Astrocyte of the cerebellum (primary cell): ENCODE results near the gene C4A.
"Not testable (repeated sequence)": the region's sequence is repeated elsewhere in the genome, so short reads cannot be mapped to it uniquely, and the experiment has no call there.

Experiments used
- DNase-seq: peaks from one replicate; pipeline ENCODE4 v3.0.0-alpha.2; 2011; ENCODE audit warnings: low read depth
- H3K4me3 ChIP-seq: 2 replicates; pipeline ENCODE4 v1.5.1; 2011; ENCODE audit warnings: mild to moderate bottlenecking, low read depth, low read length, moderate library complexity
- in situ Hi-C: cut with HindIII; loops from 2 replicates; pipeline ENCODE4 v1.10.0; 2017; ENCODE audit warnings: low sequenced_read_pairs
- TF ChIP-seq, protein P1 (sequence below): IDR thresholded peaks from 2 replicates; pipeline ENCODE4 v1.5.1; 2012; ENCODE audit warnings: low read length, low read depth, moderate library complexity, mild to moderate bottlenecking; ENCODE audit errors: missing control alignments

C4A gene

DNA sequence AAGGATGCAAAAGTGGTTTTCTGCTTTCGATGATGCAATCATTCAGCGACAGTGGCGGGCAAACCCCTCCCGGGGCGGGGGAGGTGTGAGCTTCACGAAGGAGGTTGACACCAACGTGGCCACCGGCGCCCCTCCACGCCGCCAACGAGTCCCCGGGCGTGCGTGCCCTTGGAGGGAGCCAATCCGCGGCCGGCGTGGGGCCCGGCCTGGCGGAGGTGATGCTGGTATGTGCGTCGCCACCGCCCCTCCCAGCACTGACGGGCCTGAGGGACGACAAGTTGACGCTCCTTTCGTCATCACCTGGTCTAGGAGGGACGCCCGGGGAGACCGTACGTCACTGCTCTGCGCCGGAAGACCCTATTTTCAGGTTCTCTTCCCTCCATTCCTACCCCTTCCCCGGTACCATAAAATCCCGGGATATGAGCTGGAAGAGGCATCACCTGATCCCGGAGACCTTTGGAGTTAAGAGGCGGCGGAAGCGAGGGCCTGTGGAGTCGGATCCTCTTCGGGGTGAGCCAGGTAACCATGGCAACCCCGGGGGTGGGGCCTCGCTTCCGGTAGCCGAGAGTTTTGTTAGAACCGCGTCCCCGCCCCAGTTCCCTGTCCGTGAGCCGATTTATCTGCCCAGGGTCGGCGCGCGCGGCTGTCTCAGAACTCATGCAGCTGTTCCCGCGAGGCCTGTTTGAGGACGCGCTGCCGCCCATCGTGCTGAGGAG lies 9.7 kb upstream of the C4A start, which contains the start of gene DXO:
DXO (minus strand) TSS at position 146 of the 716 bp plus-strand sequence. CDS start 463 bp downstream, outside the sequence.
- TF ChIP-seq, protein P1, sequence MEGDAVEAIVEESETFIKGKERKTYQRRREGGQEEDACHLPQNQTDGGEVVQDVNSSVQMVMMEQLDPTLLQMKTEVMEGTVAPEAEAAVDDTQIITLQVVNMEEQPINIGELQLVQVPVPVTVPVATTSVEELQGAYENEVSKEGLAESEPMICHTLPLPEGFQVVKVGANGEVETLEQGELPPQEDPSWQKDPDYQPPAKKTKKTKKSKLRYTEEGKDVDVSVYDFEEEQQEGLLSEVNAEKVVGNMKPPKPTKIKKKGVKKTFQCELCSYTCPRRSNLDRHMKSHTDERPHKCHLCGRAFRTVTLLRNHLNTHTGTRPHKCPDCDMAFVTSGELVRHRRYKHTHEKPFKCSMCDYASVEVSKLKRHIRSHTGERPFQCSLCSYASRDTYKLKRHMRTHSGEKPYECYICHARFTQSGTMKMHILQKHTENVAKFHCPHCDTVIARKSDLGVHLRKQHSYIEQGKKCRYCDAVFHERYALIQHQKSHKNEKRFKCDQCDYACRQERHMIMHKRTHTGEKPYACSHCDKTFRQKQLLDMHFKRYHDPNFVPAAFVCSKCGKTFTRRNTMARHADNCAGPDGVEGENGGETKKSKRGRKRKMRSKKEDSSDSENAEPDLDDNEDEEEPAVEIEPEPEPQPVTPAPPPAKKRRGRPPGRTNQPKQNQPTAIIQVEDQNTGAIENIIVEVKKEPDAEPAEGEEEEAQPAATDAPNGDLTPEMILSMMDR, result no peak

DNA sequence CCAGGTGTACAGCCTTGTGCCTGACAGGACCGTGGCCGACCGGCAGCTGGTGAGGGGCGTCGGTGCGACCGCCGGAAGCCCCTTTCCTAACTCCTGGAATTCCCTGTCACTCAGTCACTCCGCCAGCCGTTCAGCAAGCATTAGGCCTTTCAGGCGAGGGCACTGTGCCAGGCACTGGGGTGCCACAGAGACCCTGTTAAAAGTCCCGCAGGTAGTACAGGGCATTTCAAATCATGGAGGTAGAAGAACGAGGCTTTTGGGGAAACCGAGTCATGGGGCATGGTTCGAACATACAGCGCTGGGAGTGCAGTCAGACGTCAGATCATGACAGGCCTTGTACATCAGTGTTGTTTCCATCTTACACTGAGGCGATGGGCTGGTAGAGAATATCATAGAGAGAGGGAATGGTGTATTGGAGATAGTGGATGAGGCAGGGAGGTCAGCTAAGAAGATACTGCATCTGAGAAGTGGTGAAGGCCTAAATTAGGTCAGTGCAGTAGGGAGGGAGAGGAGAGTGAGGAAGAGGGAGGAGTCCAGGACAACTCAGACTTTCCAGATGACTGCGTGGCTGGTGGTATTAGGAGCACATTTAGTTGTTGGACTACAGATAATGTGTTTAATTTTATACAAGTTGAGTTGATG lies 9.0 kb upstream of the C4A start:
- H3K4me3 ChIP-seq, result peak overlapping the region; percentile 72
- DNase-seq, result no peak
- TF ChIP-seq, protein P1, result no peak
- in situ Hi-C loops, result no loop called here

More for the DNA sequence above, 9.7 kb upstream of the C4A start, which contains the start of gene DXO:
- in situ Hi-C loops, result no loop called here
- H3K4me3 ChIP-seq, result peak within 1 kb of the TSS; percentile 72
- DNase-seq, result peak; percentile 96

DNA sequence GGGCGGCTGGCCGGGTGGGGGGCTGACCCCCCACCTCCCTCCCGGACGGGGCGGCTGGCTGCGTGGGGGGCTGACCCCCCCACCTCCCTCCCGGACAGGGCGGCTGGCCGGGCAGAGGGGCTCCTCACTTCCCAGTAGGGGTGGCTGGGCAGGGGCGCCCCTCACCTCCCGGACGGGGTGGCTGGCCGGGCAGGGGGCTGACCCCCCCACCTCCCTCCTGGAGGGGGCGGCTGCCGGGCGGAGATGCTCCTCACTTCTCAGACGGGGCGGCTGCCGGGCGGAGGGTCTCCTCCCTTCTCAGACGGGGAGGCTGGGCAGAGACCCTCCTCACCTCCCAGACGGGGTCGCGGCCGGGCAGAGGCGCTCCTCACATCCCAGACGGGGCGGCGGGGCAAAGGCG lies 5.8 kb upstream of the C4A start:
- in situ Hi-C loops, DNase-seq: not testable (repeated sequence)

DNA sequence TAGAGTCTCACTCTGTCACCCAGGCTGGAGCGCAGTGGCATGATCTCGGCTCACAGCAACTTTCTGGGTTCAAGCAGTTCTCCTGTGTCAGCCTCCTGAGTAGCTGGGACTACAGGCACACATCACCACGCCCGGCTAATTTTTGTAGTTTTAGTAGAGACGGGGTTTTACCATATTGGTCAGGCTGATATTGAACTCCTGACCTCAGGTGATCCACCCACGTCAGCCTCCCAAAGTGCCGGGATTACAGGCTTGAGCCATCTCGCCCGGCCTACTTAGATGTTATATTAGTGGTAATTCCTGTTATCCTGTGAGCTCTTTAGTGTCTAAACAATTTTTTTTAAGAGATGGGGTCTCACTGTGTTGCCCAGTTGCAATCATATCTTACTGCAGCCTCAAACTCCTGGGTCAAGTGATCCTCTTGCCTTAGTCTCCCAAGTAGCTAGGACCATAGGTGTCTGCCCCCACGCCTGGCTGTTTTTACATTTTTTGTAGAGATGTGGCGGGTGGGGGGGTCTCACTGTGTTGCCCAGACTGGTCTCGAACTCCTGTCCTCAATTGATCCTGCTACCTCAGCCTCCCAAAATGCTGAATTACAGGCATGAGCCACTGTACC lies 3.9 kb upstream of the C4A start:
- TF ChIP-seq, protein P1, result no peak

More for the DNA sequence above, 5.8 kb upstream of the C4A start:
- H3K4me3 ChIP-seq, result not testable (repeated sequence)

DNA sequence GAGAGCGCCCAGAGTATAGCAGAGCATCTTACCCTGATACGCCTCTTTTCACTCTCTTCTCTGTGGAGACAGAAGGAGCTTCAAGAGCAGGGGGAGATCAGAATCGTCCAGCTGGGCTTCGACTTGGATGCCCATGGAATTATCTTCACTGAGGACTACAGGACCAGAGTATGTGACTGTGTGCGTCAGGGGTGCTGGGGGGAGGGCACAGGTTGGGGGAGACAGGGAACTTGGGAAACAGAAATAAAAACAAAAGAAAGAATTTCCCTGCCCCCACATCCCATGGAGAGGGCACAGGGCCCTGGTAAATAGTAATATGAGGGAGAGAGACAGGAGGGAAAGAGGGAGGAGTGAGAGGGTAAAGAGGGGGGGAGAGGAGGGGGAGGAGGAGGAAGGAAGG lies 3.0 kb upstream of the C4A start:
- no peak for DNase-seq
- TF ChIP-seq, protein P1, result no peak
- no peak overlapping the region for H3K4me3 ChIP-seq
- in situ Hi-C loops, result no loop called here

More for the DNA sequence above, 3.9 kb upstream of the C4A start:
- no peak overlapping the region for H3K4me3 ChIP-seq
- in situ Hi-C loops, result no loop called here
- DNase-seq, result no peak

DNA sequence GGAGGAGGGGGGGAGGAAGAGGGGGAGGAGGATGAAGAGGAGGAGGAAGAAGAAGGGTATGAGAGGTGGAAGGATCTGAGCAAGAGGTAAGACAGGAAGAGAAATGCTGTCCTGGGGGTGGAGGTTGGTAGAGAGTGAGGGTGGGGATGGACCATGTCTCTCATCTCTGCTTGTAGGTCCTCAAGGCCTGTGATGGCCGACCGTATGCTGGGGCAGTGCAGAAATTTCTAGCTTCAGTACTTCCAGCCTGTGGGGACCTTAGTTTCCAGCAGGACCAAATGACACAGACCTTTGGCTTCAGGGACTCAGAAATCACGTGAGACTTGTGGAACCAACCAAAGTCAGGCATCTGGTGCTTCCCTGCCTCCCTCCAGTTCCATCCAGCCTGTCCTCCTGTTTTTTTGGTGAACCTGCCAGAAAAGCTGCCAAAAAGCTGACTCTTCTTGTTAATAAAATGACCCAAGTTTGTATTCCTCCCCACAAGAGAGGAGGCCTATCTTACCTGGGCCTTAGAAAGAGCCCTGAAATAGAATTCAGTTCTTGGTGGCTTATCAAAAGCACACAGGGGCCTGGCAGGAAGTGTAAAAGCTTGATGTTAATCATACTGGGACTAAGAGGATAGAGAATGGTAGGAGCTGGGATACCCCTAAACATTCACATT lies 2.5 kb upstream of the C4A start:
- H3K4me3 ChIP-seq, result no peak overlapping the region
- in situ Hi-C loops, result no loop called here
- no peak for DNase-seq
- TF ChIP-seq, protein P1, result no peak

DNA sequence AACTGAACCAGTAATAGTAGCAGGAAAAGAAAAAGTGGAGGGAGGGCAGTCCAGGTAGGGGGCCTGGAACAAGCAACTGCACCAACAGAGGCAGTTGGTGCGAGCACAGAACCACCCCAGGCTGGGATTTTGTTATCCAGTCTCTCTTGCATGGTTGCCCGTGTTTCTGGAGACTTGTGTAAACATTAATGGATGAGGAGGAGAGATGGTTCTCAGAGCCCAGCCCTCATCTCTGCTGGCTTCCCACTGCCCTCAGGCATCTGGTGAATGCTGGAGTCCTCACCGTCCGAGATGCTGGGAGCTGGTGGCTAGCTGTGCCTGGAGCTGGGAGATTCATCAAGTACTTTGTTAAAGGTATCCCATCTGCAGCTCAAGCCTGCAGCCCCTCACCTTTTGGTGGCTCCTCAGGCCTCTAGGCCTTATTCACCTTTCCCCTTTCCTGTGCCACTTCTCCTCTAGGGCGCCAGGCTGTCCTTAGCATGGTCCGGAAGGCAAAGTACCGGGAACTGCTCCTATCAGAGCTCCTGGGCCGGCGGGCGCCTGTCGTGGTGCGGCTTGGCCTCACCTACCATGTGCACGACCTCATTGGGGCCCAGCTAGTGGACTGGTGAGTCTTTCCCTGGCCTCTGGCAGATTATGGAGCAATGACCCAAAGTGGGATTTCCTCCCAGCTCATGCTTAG lies 1.5 kb upstream of the C4A start:
- H3K4me3 ChIP-seq, in situ Hi-C loops, DNase-seq: not testable (repeated sequence)

DNA sequence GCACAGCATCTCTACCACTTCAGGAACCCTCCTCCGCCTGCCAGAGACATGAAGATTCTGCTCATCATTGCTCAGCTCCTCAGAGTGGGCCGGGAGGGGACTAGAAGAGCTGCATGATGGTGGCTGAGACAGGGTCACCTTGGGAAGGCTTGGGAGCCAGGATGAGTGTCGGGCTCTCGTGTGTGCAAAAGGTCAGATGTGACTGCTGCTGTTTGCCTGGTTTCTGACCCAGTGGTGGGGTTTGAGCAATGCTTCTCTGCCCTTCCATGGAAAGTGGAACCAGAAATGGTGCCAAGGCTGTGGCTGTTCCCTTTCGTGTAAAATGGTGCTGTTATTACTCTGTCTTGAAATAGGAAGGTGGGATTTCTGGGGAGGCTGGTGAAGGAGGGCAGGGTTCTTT lies 859 bp upstream of the C4A start:
- DNase-seq, H3K4me3 ChIP-seq, in situ Hi-C loops: not testable (repeated sequence)

DNA sequence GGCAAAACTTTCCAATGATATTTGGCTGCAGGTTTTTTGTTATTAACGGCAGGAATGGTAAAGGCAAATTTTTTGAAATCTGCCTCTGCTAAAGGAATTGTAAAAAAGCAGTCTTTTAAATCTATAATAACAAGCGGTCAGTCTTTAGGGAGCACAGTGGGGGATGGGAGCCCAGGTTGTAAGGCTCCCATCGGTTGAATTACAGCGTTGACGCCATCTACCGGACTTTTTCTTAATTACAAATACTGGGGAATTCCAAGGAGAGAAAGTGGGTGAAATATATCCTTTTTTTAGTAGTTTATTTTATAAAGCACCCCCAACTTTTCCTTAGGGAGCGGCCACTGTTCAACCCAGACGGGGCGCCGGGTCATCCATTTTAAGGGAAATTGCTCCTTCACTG lies 7.5 kb downstream of the C4A start:
- DNase-seq, in situ Hi-C loops, H3K4me3 ChIP-seq: not testable (repeated sequence)

DNA sequence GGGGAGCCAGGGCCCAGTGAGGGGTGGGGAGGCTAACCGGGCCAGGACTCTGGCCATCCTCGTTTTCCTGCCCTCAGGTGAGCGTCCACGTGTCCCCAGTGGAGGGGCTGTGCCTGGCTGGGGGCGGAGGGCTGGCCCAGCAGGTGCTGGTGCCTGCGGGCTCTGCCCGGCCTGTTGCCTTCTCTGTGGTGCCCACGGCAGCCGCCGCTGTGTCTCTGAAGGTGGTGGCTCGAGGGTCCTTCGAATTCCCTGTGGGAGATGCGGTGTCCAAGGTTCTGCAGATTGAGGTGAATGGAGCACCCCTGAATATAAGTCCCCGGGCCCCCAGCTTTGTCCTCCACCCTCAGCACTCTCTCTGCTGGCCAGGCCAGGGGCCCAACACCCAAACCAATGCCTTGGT lies 12.6 kb downstream of the C4A start:
- DNase-seq, in situ Hi-C loops, H3K4me3 ChIP-seq: not testable (repeated sequence)
